ENCODE measurements around the gene INTS15.
"Not testable (repeated sequence)": the region's sequence is repeated elsewhere in the genome, so short reads cannot be mapped to it uniquely, and the experiment has no call there.

The INTS15 gene

GRCh38 chr7:6589829-6590644, at the start of gene INTS15:
Gene INTS15 (plus strand): TSS chr7:6590021. CDS start chr7:6590284, 263 bp downstream.
- peak; percentile 80 for DNase-seq

- DNase-seq, result no peak
These were observed 47.5 kb upstream of the INTS15 start for GRCh38 chr7:6542368-6542767.

GRCh38 chr7:6545398-6546126, 44.3 kb upstream of the INTS15 start:
- DNase-seq, result no peak

- no peak for DNase-seq
These were observed 43.1 kb upstream of the INTS15 start for GRCh38 chr7:6546498-6547251.

- DNase-seq, result no peak
These were observed 42.4 kb upstream of the INTS15 start for GRCh38 chr7:6547400-6547799.

- DNase-seq, result no peak
These were observed 38.8 kb upstream of the INTS15 start, which contains the start of gene GRID2IP for GRCh38 chr7:6551016-6551511. Gene GRID2IP (minus strand): TSS chr7:6551461. CDS start chr7:6551436, 25 bp downstream.

GRCh38 chr7:6553448-6554044, 36.3 kb upstream of the INTS15 start:
- no peak for DNase-seq

GRCh38 chr7:6554848-6555247, 35.0 kb upstream of the INTS15 start:
- DNase-seq, result no peak

GRCh38 chr7:6556196-6556595, 33.6 kb upstream of the INTS15 start:
- DNase-seq, result no peak

GRCh38 chr7:6558837-6559236, 31.0 kb upstream of the INTS15 start:
- DNase-seq, result peak; percentile 46

GRCh38 chr7:6559896-6560295, 29.9 kb upstream of the INTS15 start:
- DNase-seq, result no peak

- DNase-seq, result no peak
These were observed 27.7 kb upstream of the INTS15 start for GRCh38 chr7:6562106-6562505.

GRCh38 chr7:6563936-6564770, 25.7 kb upstream of the INTS15 start:
- no peak for DNase-seq

- no peak for DNase-seq
These were observed 24.2 kb upstream of the INTS15 start for GRCh38 chr7:6565655-6566054.

GRCh38 chr7:6567886-6568285, 21.9 kb upstream of the INTS15 start:
- DNase-seq, result no peak

GRCh38 chr7:6571160-6571779, 18.6 kb upstream of the INTS15 start:
- no peak for DNase-seq

- no peak for DNase-seq
These were observed 14.4 kb upstream of the INTS15 start for GRCh38 chr7:6575281-6576023.

GRCh38 chr7:6576024-6576866, 13.6 kb upstream of the INTS15 start:
- DNase-seq, result no peak

- not testable (repeated sequence) for DNase-seq
These were observed 12.9 kb upstream of the INTS15 start for GRCh38 chr7:6576867-6577368.
